HG02623 (cell line): ENCODE data around the gene PLSCR5.

Experiments
- ATAC-seq: cut with Tn5 transposase; IDR thresholded peaks from one replicate; pipeline ENCODE4 v1.9.1; 2021; ENCODE audit warnings: moderate library complexity; ENCODE audit not compliant: unreplicated experiment

Gene PLSCR5

GRCh38 chr3:146544929-146545528 lies 60.1 kb downstream of the PLSCR5 start:
- no peak for ATAC-seq

DNA sequence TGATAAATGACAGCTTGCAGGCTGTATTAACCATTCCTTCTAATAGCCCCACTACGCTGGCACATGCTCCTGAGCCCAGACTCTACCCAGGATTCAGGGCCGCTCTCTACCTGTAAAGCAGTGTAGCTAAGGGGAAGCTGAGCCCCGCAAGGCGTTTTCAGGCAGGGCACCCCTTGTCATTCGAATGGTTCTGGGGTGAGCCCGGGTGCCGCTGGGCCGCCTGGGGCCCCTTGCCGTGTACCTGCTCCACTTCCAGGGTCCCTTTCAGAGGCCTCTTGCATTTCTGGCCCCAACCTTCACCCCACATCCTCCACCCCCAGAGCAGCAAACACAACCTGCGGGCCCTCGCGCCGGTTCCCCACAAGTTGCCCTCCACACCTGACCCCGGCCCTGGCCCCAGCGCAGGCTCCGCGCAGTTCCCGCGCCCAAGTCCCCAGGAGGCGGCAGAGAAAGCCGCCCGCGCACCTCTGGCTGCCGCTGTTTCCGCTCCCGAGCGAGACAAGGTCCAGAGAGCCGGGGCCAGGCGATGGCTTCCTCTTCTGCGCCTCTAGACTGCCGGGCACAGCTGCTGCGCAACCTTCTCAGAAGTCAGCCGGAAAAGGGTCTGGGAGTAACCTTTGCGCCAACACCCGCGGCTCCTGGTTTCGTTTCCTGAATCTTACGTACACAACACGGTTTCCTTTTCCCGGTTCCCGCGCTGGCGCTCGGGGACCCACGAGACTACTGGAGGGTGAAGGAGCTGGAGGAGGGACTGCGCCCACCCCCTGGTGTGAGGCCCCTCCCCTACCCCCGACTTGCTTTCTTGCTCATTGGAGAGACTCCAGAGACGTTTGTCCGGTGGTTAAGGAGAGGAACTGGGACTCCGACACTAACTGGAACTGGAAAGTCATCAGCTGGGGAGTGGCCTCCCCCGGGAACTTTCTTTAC lies 60.9 kb downstream of the PLSCR5 start, which contains the start of gene PLSCR1:
Gene PLSCR1 (minus strand): TSS at position 606 of the 927 bp plus-strand sequence. CDS start 8,055 bp downstream, outside the sequence.
- ATAC-seq, result peak; percentile 86

GRCh38 chr3:146543461-146544001 lies 61.6 kb downstream of the PLSCR5 start:
- ATAC-seq, result peak; percentile 0

- no peak for ATAC-seq
Measured at GRCh38 chr3:146542978-146543377, 62.2 kb downstream of the PLSCR5 start.

DNA sequence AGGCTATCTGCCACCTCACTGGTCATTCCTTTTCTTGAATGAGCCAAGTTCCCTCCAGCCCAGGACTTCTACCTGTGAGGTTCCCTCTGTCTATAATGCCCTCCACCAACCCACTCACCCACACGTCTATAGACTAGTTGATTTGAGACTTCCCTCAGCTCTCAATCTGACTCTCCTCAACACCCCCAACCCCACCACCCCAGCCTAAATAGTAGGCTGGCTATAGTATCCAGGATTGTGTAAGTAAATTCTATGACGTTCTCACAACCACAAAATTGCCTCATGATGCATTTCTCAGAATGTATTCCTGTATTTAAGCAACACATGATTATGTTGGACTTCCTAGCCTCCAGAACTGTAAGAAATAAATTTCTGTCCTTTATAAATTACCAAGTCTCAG lies 63.0 kb downstream of the PLSCR5 start:
- ATAC-seq, result no peak

- ATAC-seq, result no peak
Measured at GRCh38 chr3:146540978-146541377, 64.2 kb downstream of the PLSCR5 start.

- ATAC-seq, result peak; percentile 17
Measured at GRCh38 chr3:146540236-146540635, 64.9 kb downstream of the PLSCR5 start.

GRCh38 chr3:146539315-146539714 lies 65.8 kb downstream of the PLSCR5 start:
- no peak for ATAC-seq

DNA sequence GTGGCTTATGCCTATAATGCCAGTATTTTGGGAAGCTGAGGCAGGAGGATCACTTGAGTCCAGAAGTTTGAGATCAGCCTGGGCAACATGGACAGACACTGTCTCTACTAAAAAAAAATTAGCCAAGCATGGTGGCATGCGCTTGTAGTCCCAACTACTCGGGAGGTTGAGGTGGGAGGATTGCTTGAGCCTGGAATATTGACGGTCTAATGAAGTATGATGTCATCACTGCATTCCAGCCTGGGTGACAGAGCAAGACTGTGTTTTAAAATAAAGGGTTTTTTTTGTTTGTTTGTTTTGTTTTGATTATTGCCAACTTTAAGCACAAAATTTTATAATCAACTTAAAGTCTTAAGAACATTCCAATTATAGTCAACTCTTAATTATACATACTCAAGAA lies 67.5 kb downstream of the PLSCR5 start:
- ATAC-seq, result no peak

- no peak for ATAC-seq
Measured at GRCh38 chr3:146536681-146537080, 68.5 kb downstream of the PLSCR5 start.
